HEK293T (cell line): ENCODE data around the gene PAPSS1.
"Not testable (repeated sequence)": the region's sequence is repeated elsewhere in the genome, so short reads cannot be mapped to it uniquely, and the experiment has no call there.

Experiments
- CTCF ChIA-PET: fragments of 350-600 bp; formaldehyde crosslinking; extraction: SDS; loops from one replicate; lab custom pipeline; 2021; ENCODE audit warnings: antibody characterized with exemption, inconsistent platforms; lab: Yijun Ruan, JAX
- POLR2A ChIA-PET: fragments of 350-600 bp; formaldehyde crosslinking; extraction: SDS; loops from one replicate; lab custom pipeline; 2020; ENCODE audit warnings: antibody characterized with exemption, inconsistent platforms; lab: Yijun Ruan, JAX
- DNase-seq: peaks from one replicate; pipeline ENCODE4 v3.0.0; 2012; ENCODE audit warnings: mixed read lengths; ENCODE audit errors: extremely low spot score
- ARNT ChIP-seq: fragments of 450-650 bp; IDR thresholded peaks from 2 replicates; pipeline ENCODE4 v1.6.1; 2017; ENCODE audit warnings: mild to moderate bottlenecking
- BHLHE40 ChIP-seq: fragments of 450-650 bp; IDR thresholded peaks from 2 replicates; pipeline ENCODE4 v1.6.1; 2016; ENCODE audit warnings: mild to moderate bottlenecking, moderate library complexity, borderline replicate concordance
- CTBP1 ChIP-seq: fragments of 450-650 bp; IDR thresholded peaks from 2 replicates; pipeline ENCODE4 v1.6.1; 2016; ENCODE audit warnings: borderline replicate concordance
- ELF4 ChIP-seq: fragments of 450-650 bp; IDR thresholded peaks from 2 replicates; pipeline ENCODE4 v1.6.1; 2017; ENCODE audit warnings: antibody characterized with exemption
- FOXA1 ChIP-seq: fragments of 450-650 bp; IDR thresholded peaks from 2 replicates; pipeline ENCODE4 v1.6.1; 2016; ENCODE audit warnings: mild to moderate bottlenecking
- FOXK2 ChIP-seq: fragments of 450-650 bp; IDR thresholded peaks from 2 replicates; pipeline ENCODE4 v1.6.1; 2016; ENCODE audit warnings: mild to moderate bottlenecking
- FOXM1 ChIP-seq: fragments of 450-650 bp; IDR thresholded peaks from 2 replicates; pipeline ENCODE4 v1.6.1; 2017; ENCODE audit warnings: mild to moderate bottlenecking, borderline replicate concordance
- HDGF ChIP-seq: fragments of 450-650 bp; IDR thresholded peaks from 2 replicates; pipeline ENCODE4 v1.6.1; 2017; ENCODE audit warnings: antibody characterized with exemption, borderline replicate concordance
- L3MBTL2 ChIP-seq: fragments of 450-650 bp; conservative IDR thresholded peaks from 2 replicates; pipeline ENCODE4 v1.6.1; 2016; ENCODE audit warnings: mild to moderate bottlenecking
- LEF1 ChIP-seq: fragments of 450-650 bp; IDR thresholded peaks from 2 replicates; pipeline ENCODE4 v1.6.1; 2017; ENCODE audit warnings: mild to moderate bottlenecking, borderline replicate concordance
- NFRKB ChIP-seq: fragments of 450-650 bp; IDR thresholded peaks from 2 replicates; pipeline ENCODE4 v1.6.1; 2016; ENCODE audit warnings: mild to moderate bottlenecking, moderate library complexity
- SP1 ChIP-seq: fragments of 450-650 bp; IDR thresholded peaks from 2 replicates; pipeline ENCODE4 v1.6.1; 2017
- SUZ12 ChIP-seq: fragments of 450-650 bp; IDR thresholded peaks from 2 replicates; pipeline ENCODE4 v1.6.1; 2016; ENCODE audit warnings: mild to moderate bottlenecking
- TARDBP ChIP-seq: fragments of 450-650 bp; IDR thresholded peaks from 2 replicates; pipeline ENCODE4 v1.6.1; 2016
- ZNF384 ChIP-seq: fragments of 450-650 bp; IDR thresholded peaks from 2 replicates; pipeline ENCODE4 v1.6.1; 2016
- TF ChIP-seq, protein P1 (sequence below): fragments of 450-650 bp; IDR thresholded peaks from 2 replicates; pipeline ENCODE4 v1.6.1; 2016

Gene PAPSS1

DNA sequence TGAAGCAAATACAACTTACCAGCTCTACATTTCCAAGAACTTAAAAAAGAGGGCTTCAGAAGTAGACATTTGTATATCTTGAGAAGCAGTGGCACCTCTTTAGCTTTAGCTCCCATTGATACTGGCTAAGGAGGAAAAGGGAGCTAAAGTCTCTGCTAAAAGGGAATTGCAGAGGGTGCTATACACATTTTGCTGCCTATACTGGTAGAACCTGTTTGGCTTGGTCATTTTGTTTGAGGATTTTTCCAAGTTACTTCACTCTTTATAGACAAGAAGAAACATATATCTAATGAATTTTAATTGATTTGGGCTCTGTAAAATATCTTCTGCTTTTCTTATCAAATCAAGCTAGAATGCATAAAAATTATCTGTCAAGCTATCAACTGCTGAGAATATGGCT is 11.8 kb downstream of the PAPSS1 start:
- DNase-seq: no peak
- ChIA-PET CTCF (no interaction called here), POLR2A (no interaction called here)
- TF ChIP-seq ARNT (no peak), L3MBTL2 (no peak), NFRKB (no peak), CTBP1 (no peak), FOXM1 (no peak), HDGF (no peak), SUZ12 (no peak), ZNF384 (no peak), BHLHE40 (no peak), LEF1 (no peak), SP1 (no peak)
- TF ChIP-seq, protein P1, sequence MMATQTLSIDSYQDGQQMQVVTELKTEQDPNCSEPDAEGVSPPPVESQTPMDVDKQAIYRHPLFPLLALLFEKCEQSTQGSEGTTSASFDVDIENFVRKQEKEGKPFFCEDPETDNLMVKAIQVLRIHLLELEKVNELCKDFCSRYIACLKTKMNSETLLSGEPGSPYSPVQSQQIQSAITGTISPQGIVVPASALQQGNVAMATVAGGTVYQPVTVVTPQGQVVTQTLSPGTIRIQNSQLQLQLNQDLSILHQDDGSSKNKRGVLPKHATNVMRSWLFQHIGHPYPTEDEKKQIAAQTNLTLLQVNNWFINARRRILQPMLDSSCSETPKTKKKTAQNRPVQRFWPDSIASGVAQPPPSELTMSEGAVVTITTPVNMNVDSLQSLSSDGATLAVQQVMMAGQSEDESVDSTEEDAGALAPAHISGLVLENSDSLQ: no peak

DNA sequence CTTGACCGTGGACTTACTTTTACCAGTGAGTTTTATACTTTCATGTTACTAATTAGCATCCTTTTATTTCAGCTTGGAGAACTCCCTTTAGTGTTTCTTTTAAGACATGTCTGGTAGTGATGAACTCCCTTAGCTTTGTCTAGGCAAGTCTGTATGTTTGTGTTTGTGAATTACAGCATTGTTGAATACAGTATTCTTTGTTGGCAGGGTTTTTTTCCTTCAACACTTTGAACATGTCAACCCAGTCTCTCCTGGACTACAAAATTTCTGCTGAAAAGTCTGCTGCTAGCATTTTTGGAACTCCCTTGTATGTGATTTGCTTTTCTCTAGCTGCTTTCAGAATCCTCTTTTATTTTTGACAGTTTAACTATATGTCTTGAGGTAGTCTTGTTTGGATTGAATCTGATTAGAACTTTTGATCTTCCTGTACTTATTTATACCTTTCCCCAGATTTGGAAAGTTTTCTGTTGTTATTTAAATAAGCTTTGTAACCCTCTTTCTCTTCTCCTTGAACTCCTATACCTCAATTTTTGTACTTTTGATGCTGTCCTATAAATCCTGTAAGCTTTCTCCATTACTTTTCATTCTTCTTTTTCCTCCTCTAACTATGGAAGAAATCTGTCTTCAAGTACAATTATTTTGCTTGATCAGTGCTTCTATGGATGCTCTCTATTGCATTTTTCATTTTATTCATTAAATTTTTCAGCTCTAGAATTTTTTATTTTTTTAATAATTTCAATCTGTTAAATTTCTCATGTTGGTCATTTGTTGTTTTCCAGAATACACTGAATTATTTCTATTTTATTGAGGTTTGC is 14.1 kb downstream of the PAPSS1 start:
- CTCF ChIA-PET: interaction anchor here (0.6 kb wide), 1 partner anchor 168 kb away, joined by 3 read pairs; no protein-coding TSS in a partner anchor
- no peak for TF ChIP-seq FOXK2
- no peak for TF ChIP-seq L3MBTL2
- no peak for TF ChIP-seq SUZ12
- TF ChIP-seq CTBP1: no peak
- TF ChIP-seq FOXM1: no peak
- no peak for TF ChIP-seq ELF4
- TF ChIP-seq BHLHE40: no peak
- no peak for TF ChIP-seq ZNF384
- no peak for TF ChIP-seq ARNT
- TF ChIP-seq NFRKB: no peak
- POLR2A ChIA-PET: no interaction called here

DNA sequence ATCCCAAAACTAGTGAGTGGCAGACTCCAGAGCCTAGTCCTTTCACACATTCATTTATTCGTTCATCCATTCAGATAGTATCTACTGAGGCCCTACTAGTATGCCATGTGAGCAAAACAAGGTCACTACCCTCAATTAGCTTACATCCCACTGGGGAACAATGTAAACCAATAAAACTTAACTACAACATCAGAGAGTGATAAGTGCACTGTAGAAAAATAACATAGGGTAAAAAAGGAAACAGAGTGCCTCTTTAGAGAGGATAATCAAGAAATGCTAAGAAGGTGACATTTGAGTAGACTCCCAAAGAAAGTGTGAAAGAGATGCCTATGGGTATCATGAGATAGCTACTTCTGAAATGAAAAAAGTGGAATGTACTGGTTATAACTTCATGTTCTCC is 18.5 kb downstream of the PAPSS1 start:
- TF ChIP-seq ZNF384 (peak; percentile 62; the same call in 1 of the 2 replicates), TARDBP (no peak)
- CTCF ChIA-PET: no interaction called here
- POLR2A ChIA-PET: no interaction called here
- peak; percentile 22 for DNase-seq

More for the DNA sequence above, 14.1 kb downstream of the PAPSS1 start:
- no peak for DNase-seq

DNA sequence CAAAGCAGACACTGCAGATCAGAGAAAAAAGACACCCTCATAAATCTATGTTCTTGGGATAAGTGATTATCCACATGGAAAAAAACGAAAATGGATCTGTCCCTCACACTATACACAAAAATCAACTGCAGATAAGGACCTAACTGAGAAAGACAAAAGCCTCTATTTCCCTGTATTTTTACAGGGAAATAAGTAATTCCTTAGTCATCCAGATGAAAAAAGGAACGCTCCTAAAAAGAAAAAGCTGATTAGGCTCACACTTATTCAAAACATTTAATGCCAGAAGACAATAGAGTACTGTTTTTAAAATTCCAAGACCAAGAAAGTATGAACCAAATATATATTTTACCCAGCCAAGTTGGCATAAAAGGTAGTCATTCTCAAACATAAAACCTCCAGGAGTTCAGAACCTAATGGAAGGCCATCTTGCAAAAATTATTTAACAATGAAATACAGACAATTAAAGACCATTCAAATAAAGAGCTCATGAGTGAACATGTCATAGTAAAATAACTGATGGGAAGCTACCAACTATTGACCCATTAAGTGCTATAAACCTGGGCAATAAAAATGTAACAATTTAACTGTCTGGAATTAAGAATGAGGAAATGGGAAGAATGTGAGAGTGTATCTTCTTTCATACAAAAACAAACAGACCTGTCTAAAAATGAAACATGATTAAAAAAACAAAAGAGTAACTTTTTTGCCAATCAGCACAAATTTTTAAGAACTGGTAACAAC is 20.4 kb downstream of the PAPSS1 start:
- no peak for TF ChIP-seq SUZ12
- TF ChIP-seq, protein P1: peak; percentile 72
- ChIA-PET POLR2A (no interaction called here), CTCF (no interaction called here)
- no peak for DNase-seq

DNA sequence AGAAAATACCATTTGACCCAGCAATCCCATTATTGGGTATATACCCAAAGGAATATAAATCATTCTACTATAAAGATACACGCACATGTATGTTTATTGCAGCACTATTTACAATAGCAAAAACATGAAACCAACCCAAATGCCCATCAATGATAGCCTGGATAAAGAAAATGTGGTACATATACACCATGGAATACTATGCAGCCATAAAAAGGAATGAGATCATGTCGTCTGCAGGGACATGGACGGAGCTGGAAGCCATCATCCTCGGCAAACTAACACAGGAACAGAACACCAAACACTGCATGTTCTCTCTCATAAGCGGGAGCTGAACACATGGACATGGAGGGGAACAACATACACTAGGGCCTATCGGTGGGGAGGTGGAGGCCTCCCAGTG is 23.8 kb downstream of the PAPSS1 start:
- CTCF ChIA-PET, DNase-seq, POLR2A ChIA-PET: not testable (repeated sequence)

DNA sequence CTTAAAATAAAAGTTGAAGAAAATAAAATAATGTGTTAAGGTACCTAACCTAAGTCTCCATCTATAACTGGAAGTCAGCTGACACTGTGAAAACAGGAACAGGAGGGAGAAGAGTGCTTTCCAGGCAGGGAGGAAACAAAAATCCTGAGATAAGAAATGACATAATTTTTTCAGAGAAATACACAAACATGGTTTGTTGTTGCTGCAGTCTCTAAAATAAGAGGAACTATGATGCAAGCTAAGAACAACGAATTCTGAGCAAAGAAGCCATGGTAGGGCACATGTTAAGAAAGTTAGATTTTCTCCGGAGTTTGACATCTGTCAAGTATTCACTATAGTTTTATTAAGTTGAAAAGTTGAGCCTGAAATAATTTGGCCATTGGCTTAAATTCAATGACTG is 26.9 kb downstream of the PAPSS1 start:
- no peak for DNase-seq
- TF ChIP-seq, protein P1: no peak
- TF ChIP-seq ARNT (no peak), FOXM1 (no peak)
- ChIA-PET POLR2A (no interaction called here), CTCF (no interaction called here)

DNA sequence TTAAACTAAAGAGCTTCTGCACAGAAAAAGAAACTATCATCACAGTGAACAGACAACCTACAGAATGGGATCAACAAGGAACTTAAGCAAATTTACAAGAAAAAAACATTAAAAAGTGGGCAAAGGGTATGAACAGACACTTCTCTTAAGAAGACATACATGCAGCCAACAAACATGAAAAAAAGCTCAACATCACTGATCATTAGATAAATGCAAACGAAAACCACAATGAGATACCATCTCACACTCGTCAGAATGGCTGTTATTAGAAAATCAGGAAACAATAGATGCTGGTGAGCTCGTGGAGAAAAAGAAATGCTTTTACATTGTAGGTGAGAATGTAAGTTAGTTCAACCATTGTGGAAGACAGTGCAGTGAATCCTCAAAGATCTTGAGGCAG is 27.8 kb downstream of the PAPSS1 start:
- CTCF ChIA-PET: no interaction called here
- no peak for DNase-seq
- TF ChIP-seq ARNT (no peak), SUZ12 (no peak), LEF1 (no peak), BHLHE40 (no peak), NFRKB (no peak), FOXK2 (no peak), L3MBTL2 (no peak), HDGF (no peak), SP1 (no peak), FOXA1 (no peak), FOXM1 (no peak), ZNF384 (no peak), CTBP1 (no peak), TARDBP (no peak), ELF4 (no peak)
- TF ChIP-seq, protein P1: no peak
- POLR2A ChIA-PET: no interaction called here
